SU-DHL-6 (cell line): ENCODE data around the gene UVSSA.
"Not testable (repeated sequence)": the region's sequence is repeated elsewhere in the genome, so short reads cannot be mapped to it uniquely, and the experiment has no call there.

ENCODE experiments used
- H2AFZ ChIP-seq: fragments of 200-600 bp; sonication (generic); 2 replicates; pipeline ENCODE4 v1.6.1; 2014; ENCODE audit warnings: low read depth, mild to moderate bottlenecking, moderate library complexity, mixed read lengths, antibody characterized with exemption, low read length; ENCODE audit not compliant: severe bottlenecking
- H3F3A ChIP-seq: fragments of 200-600 bp; shearing (Covaris generic); 2 replicates; pipeline ENCODE4 v1.6.0; 2016; ENCODE audit warnings: antibody characterized with exemption, mild to moderate bottlenecking; ENCODE audit not compliant: insufficient read depth
- H3K27ac ChIP-seq: fragments of 200-600 bp; sonication (generic); 2 replicates; pipeline ENCODE4 v1.5.1; 2016; ENCODE audit warnings: low read depth, mild to moderate bottlenecking, low read length, moderate library complexity, mixed read lengths
- H3K27me3 ChIP-seq: fragments of 200-600 bp; sonication (generic), shearing (Covaris generic); 2 replicates; pipeline ENCODE4 v1.6.0; 2014; ENCODE audit warnings: mild to moderate bottlenecking, low read length
- H3K36me3 ChIP-seq: fragments of 200-600 bp; sonication (generic); 2 replicates; pipeline ENCODE4 v1.6.1; 2014; ENCODE audit warnings: mild to moderate bottlenecking, low read length, mixed read lengths
- H3K4me2 ChIP-seq: fragments of 300-600, 200-600 bp; shearing (Covaris generic), sonication (generic); 2 replicates; pipeline ENCODE4 v1.6.0; 2014; ENCODE audit warnings: low read length, low read depth, mild to moderate bottlenecking; ENCODE audit not compliant: poor library complexity, severe bottlenecking
- H3K4me3 ChIP-seq: fragments of 200-600 bp; sonication (generic); 2 replicates; pipeline ENCODE4 v1.5.1; 2014; ENCODE audit warnings: antibody characterized with exemption, low read length, mild to moderate bottlenecking, mixed read lengths; ENCODE audit not compliant: insufficient read depth, poor library complexity, severe bottlenecking
- H3K79me2 ChIP-seq: fragments of 200-600 bp; sonication (generic); 2 replicates; pipeline ENCODE4 v1.6.1; 2014; ENCODE audit warnings: mild to moderate bottlenecking, low read length, moderate library complexity; ENCODE audit not compliant: insufficient read depth
- H3K9ac ChIP-seq: fragments of 200-600 bp; sonication (generic); 2 replicates; pipeline ENCODE4 v1.7.0; 2014; ENCODE audit warnings: mild to moderate bottlenecking, low read length
- H3K9me2 ChIP-seq: fragments of 200-600 bp; sonication (generic); replicated peaks from 2 replicates; pipeline ENCODE4 v1.6.1; 2014; ENCODE audit warnings: low read length; ENCODE audit not compliant: insufficient read depth
- H3K9me3 ChIP-seq: fragments of 200-600 bp; sonication (generic); 2 replicates; pipeline ENCODE4 v1.6.1; 2014; ENCODE audit warnings: low read length, mixed read lengths; ENCODE audit not compliant: insufficient read depth
- H4K20me1 ChIP-seq: fragments of 200-600 bp; sonication (generic); 2 replicates; pipeline ENCODE4 v1.6.1; 2014; ENCODE audit warnings: low read depth, mild to moderate bottlenecking, antibody characterized with exemption, low read length, moderate library complexity, mixed read lengths
- CTCF ChIP-seq: fragments of 200-600 bp; sonication (generic); IDR thresholded peaks from one replicate; pipeline ENCODE4 v1.5.1; 2017; ENCODE audit warnings: antibody characterized with exemption, mild to moderate bottlenecking, low read length, moderate library complexity; ENCODE audit not compliant: insufficient read depth, poor library complexity, severe bottlenecking
- EZH2phosphoT487 ChIP-seq: fragments of 200-600 bp; sonication (generic), shearing (Covaris generic); conservative IDR thresholded peaks from 2 replicates; pipeline ENCODE4 v1.6.1; 2018; ENCODE audit warnings: mild to moderate bottlenecking, antibody characterized with exemption, low read length, moderate library complexity, mixed read lengths

Gene UVSSA

GRCh38 chr4:1385373-1386340 is 38.6 kb downstream of the UVSSA start:
- Histone ChIP-seq H3K9me2 (no peaks in the 10 kb centered on the region), H2AFZ (no peak overlapping the region), H3K4me3 (no peak overlapping the region), H3K27ac (no peak overlapping the region), H3K79me2 (no peaks in the 10 kb centered on the region), H3F3A (no peaks in the 10 kb centered on the region), H4K20me1 (no peaks in the 10 kb centered on the region), H3K27me3 (no peaks in the 10 kb centered on the region), H3K4me2 (no peak overlapping the region), H3K9ac (no peak overlapping the region), H3K9me3 (peaks cover 15% of the 10 kb centered on the region; the same call in 1 of the 2 replicates), H3K36me3 (no peaks in the 10 kb centered on the region; the same call in 1 of the 2 replicates)
- TF ChIP-seq EZH2phosphoT487 (no peak), CTCF (no peak)

GRCh38 chr4:1393363-1393762 is 46.4 kb downstream of the UVSSA start:
- H3F3A ChIP-seq, H3K79me2 ChIP-seq, H4K20me1 ChIP-seq, H3K36me3 ChIP-seq, H3K9me2 ChIP-seq, H3K27ac ChIP-seq, H3K4me2 ChIP-seq, H3K9ac ChIP-seq, H3K4me3 ChIP-seq, H3K27me3 ChIP-seq, H2AFZ ChIP-seq: not testable (repeated sequence)
- peaks cover 28% of the 10 kb centered on the region; the same call in 1 of the 2 replicates for H3K9me3 ChIP-seq

GRCh38 chr4:1393866-1394265 is 46.9 kb downstream of the UVSSA start:
- Histone ChIP-seq H3F3A (no peaks in the 10 kb centered on the region), H4K20me1 (no peaks in the 10 kb centered on the region), H2AFZ (no peak overlapping the region), H3K27me3 (no peaks in the 10 kb centered on the region), H3K9me3 (peaks cover 28% of the 10 kb centered on the region; the same call in 1 of the 2 replicates), H3K36me3 (0 out of 2 replicates have a peak, but pooled peaks cover 3% of the 10 kb centered on the region), H3K79me2 (no peaks in the 10 kb centered on the region), H3K4me3 (no peak overlapping the region), H3K9ac (no peak overlapping the region), H3K27ac (no peak overlapping the region), H3K9me2 (no peaks in the 10 kb centered on the region), H3K4me2 (no peak overlapping the region)
- TF ChIP-seq EZH2phosphoT487 = no peak

- H3K27me3 ChIP-seq, H3K4me2 ChIP-seq, H2AFZ ChIP-seq, H3K27ac ChIP-seq, H3K9me2 ChIP-seq, H3K9ac ChIP-seq, H3K4me3 ChIP-seq, H3F3A ChIP-seq, H3K36me3 ChIP-seq, H3K79me2 ChIP-seq, H4K20me1 ChIP-seq: not testable (repeated sequence)
- peaks cover 25% of the 10 kb centered on the region; the same call in 1 of the 2 replicates for H3K9me3 ChIP-seq
Observed at GRCh38 chr4:1394554-1395388, 47.8 kb downstream of the UVSSA start.

- not testable (repeated sequence) for H3K27ac ChIP-seq, H3K4me2 ChIP-seq, H3K79me2 ChIP-seq, H3K36me3 ChIP-seq, H4K20me1 ChIP-seq, H3K4me3 ChIP-seq, H3K27me3 ChIP-seq, H3F3A ChIP-seq, H3K9me2 ChIP-seq, H2AFZ ChIP-seq, H3K9ac ChIP-seq
- H3K9me3 ChIP-seq = peaks cover 25% of the 10 kb centered on the region; the same call in 1 of the 2 replicates
Observed at GRCh38 chr4:1395389-1395820, 48.4 kb downstream of the UVSSA start.
